ENCODE results near the gene ASB3. TPM values are rescaled to one million over a fixed set of nuclear protein-coding genes. Genes with fewer than 3 reads are reported as not detected.

The ASB3 gene
- total and polyA plus RNA-seq, 12 donors, result 5.2 to 14.4 (median 10.9) TPM

GRCh38 chr2:53770264-53770663 lies 16.5 kb downstream of the ASB3 start:
- Histone ChIP-seq H3K27me3 (no peaks in the 10 kb centered on the region), H3K36me3 (peaks cover 0 to 18% (median 0%) of the 10 kb centered on the region in 9 donors), H3K27ac (no peak overlapping the region), H3K4me3 (no peak overlapping the region), H3K4me1 (peaks cover 0 to 23% (median 11%) of the 10 kb centered on the region in 9 donors), H3K9me3 (no peaks in the 10 kb centered on the region)
- 76 to 87% methylated on average over 4 of the region's 4 CpGs for WGBS, 2 donors
- ATAC-seq, result no peak
- intact Hi-C loops (cut with DNase I), result no loop called here
- DNase-seq, result no peak
- TF ChIP-seq CTCF (IDR thresholded peaks at IDR 0.05), result no peak

DNA sequence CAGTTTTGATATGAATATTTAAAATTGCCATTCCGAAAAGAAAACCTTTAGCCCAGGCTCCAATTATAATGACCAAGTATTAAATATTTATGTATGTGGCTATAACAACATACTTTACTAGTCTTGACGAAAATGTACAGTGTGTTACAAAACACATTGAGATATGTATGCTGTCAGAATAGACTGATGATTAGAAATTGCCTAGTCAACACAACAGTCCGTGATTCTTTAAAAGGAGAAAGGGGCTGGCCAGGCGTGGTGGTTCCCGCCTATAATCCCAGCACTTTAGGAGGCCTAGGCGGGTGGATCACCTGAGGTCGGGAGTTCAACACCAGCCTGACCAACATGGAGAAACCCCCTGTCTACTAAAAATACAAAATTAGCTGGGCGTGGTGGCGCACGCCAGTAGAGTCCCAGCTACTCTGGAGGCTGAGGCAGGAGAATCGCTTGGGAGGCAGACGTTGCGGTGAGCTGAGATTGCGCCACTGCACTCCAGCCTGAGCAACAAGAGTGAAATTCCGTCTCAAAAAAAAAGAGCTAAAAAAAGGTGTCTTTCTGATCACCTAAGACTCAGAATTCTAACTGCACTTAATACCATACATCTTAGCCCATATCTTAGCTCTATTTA lies 17.3 kb downstream of the ASB3 start:
- peaks cover 0 to 23% (median 11%) of the 10 kb centered on the region in 9 donors for H3K4me1 ChIP-seq
- TF ChIP-seq CTCF (IDR thresholded peaks at IDR 0.05), result no peak
- H3K27me3 ChIP-seq, result no peaks in the 10 kb centered on the region
- ATAC-seq, result no peak
- no peaks in the 10 kb centered on the region for H3K9me3 ChIP-seq
- H3K27ac ChIP-seq, result no peak overlapping the region
- H3K36me3 ChIP-seq, result peaks cover 0 to 16% (median 0%) of the 10 kb centered on the region in 9 donors
- no peak for DNase-seq
- 94% methylated on average over 15 of the region's 15 CpGs for WGBS, 2 donors
- H3K4me3 ChIP-seq, result no peak overlapping the region
- intact Hi-C loops (cut with DNase I), result no loop called here

DNA sequence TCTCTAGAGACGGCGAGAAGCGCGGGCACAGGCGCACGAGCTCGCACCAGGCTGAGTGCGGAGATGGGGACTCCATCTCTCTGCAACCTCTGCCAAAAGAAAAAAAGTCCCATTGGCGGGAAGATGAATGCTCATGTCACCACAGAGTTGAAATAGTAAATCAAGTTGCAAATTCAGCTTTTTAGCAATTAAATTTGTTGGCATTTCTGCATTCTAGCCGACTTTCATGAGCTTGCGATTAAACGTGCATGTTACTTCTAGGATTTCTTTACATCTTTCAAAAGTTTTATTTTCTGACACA lies 18.6 kb downstream of the ASB3 start:
- no peaks in the 10 kb centered on the region for H3K27me3 ChIP-seq
- ATAC-seq (peak in 2 of 8 donors; percentile 70 to 79), DNase-seq (no peak)
- peak overlapping the region in 7 of 10 donors; percentile 69 to 89 (median 83) for H3K27ac ChIP-seq
- TF ChIP-seq CTCF (IDR thresholded peaks at IDR 0.05), result no peak
- H3K36me3 ChIP-seq, result peaks cover 0 to 19% (median 1%) of the 10 kb centered on the region in 9 donors
- H3K4me3 ChIP-seq, result peak overlapping the region; percentile 60 to 87 (median 75)
- intact Hi-C loops (cut with DNase I), result no loop called here
- 2 to 3% methylated on average over 12 of the region's 12 CpGs for WGBS, 2 donors
- H3K4me1 ChIP-seq, result peaks cover 0 to 23% (median 11%) of the 10 kb centered on the region in 9 donors
- no peaks in the 10 kb centered on the region for H3K9me3 ChIP-seq

- Histone ChIP-seq H3K4me1 (peaks cover 0 to 23% (median 11%) of the 10 kb centered on the region in 9 donors), H3K27me3 (no peaks in the 10 kb centered on the region), H3K27ac (peak within 1 kb of the TSS; percentile 43 to 89 (median 80)), H3K36me3 (peaks cover 0 to 25% (median 7%) of the 10 kb centered on the region in 9 donors), H3K4me3 (peak within 1 kb of the TSS; percentile 60 to 87 (median 75)), H3K9me3 (no peaks in the 10 kb centered on the region)
- TF ChIP-seq CTCF (IDR thresholded peaks at IDR 0.05), result peak; percentile 20 to 59 (median 49)
- ATAC-seq (peak; percentile 93 to 98 (median 96)), DNase-seq (peak; percentile 85 to 87)
- 0% methylated on average over 46 of the region's 46 CpGs for WGBS, 2 donors
- intact Hi-C loops (cut with DNase I), result no loop called here
Observed at GRCh38 chr2:53767405-53768241, 19.1 kb downstream of the ASB3 start, which contains the start of gene CHAC2. CHAC2 (plus strand) TSS chr2:53767804; CDS start chr2:53767887, 83 bp downstream.
